ENCODE results near the gene BIVM.

- no peak for TF ChIP-seq CTCF (IDR thresholded peaks at IDR 0.05)
- TF ChIP-seq EZH2 (IDR thresholded peaks at IDR 0.05): no peak
Observed at GRCh38 chr13:102777736-102778135, 21.2 kb upstream of the BIVM start.

Measured in neural progenitor cell (in vitro differentiated cells).